Esophagus muscularis mucosa (tissue), 3 donors: ENCODE results near the gene MS4A14.

Experiments used
- CTCF ChIP-seq, 3 experiments: fragments of 200-600 bp in 2 of 3; fragments of 450-650 bp in 1 of 3; sonication (generic) in 2 of 3; IDR thresholded peaks; one replicate each; pipeline ENCODE4 v1.5.1; 2017 to 2019; ENCODE audit warnings: antibody characterized with exemption in 3 of 3, mild to moderate bottlenecking in 2 of 3, moderate library complexity in 1 of 3
- POLR2A ChIP-seq: fragments of 450-650 bp; IDR thresholded peaks from one replicate; pipeline ENCODE4 v1.6.1; 2017; ENCODE audit warnings: antibody characterized with exemption, moderate library complexity, mild to moderate bottlenecking, low read depth

GRCh38 chr11:60371386-60371785 lies 24.9 kb upstream of the MS4A14 start:
- TF ChIP-seq CTCF (IDR thresholded peaks at IDR 0.05) (no peak), POLR2A (no peak)
